DMS53 treated with DMSO at 0.1 percent for 48 hours (cell line): Measurements from ENCODE around the gene ZNF367.
"Not testable (repeated sequence)": the region's sequence is repeated elsewhere in the genome, so short reads cannot be mapped to it uniquely, and the experiment has no call there.

ENCODE experiments used
- DNase-seq: peaks from one replicate; lab custom pipeline; 2025; ENCODE audit not compliant: unreplicated experiment; lab: John Stamatoyannopoulos, UW

The ZNF367 gene

DNA sequence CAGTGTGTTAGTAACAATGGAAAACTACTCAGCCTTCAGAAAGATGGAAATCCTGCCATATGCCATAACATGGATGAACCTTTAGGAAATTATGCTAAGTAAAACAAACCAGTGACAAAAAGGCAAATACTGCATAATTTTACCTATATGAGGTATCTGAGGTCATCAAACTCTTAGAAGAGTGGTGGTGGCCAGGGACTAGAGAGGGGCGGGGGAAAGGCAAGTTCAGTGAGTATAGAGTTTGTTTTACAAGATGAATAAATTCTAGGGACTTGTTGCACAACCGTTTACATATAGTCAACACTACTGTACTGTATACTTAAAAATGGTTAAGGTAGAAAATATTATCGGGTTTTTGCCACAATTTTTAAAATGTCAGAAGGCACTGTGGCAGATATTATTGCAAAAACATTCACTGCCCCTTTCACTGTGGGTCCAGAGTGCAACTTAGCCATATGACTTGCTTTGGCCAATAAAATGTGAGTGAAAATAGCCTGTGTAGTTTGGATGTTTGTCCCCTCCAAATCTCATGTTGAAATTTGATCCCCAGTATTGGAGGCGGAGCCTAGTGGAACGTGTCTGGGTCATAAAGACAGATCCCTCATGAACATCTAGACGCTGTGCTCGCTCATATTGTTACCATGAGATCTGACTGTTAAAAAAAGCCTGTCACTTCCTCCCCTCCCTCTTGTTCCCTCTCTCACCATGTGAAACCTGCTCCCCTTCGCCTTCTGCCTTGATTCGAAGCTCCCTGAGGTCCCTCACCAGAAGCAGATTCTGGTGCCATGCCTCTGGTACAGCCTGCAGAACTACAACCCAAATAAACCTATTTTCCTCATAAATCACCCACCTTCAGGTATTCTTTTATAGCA is 9.5 kb downstream of the ZNF367 start:
- DNase-seq = no peak

DNA sequence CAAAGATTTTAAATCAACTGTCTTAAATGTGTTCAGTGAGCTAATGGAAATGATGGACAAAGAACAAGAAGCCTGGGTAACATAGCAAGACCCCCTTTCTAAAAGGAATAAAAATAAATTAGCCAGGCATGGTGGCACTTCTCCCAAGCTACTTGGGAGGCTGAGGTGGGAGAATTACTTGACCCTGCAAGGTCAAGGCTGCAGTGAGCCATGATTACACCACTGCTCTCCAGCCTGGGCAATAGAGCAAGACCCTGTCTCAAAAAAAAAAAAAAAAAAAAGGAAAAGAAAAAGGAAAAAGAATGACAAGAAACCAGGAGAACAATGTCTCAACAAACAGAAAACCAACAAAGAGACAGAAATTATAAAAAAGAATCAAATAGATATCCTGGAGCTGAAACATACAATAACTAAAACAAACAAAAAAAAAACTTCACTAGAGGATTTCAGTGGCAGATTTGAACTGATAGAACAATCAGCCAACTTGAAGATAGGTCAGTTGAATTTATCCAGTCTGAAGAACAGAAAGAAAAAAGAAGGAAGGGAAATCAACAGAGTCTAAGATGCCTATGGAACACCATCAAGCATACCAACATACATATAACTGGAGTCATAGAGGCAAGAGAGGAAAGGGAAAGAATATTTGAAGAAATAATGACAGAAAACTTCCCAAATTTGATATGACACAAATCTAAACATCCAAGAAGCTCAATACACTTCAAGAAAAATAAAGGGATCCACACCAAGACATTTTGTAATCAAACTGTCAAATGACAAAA is 17.8 kb downstream of the ZNF367 start:
- no peak for DNase-seq

DNA sequence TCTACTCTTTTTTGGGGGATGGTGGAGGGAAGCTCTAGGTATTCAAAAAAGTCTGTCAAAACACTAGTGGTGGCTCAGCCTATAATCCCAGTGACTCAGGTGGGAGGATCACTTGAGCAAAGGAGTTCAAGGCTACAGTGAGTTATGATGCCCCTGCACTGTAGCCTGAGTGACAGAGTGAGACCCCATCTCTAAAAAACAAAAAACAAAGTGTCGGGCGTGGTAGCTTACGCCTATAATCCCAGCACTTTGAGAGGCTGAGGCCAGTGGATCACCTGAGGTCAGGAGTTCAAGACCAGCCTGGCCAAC is 18.9 kb downstream of the ZNF367 start:
- no peak for DNase-seq

DNA sequence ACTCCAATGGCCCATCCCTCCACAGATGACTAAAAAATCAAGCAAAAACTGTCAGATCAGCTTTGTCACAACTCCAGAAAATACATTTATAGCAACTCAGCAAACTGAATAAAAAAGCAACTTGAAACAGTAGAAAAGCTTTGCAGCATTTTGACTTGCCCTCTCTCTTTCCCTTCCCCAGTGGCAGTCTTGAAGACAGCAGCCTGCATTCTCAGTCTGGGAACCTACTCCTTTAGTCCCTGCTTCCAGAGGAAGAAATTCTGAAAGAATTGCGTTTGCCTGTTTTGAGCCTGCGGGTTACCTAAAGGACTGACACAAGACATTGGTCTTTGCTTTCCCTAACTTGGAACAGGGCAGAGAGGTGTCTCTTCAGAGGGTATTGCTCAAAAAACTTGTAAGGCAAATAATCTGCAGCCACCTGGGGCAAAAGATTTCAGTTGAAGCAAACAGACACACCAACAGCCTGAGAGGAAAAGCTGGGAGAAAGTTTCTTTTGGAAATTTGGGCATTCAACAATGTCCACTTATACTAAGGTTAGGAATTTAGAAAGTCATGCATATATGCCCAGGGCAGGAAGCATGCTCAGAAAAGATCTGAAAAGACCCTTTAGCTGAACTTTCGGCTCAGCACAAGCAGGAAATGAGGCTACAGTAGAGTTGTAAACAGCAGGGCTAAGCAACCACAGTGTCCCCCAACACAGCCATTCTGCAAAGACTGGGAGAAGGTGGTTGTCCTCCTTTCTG is 19.4 kb downstream of the ZNF367 start:
- no peak for DNase-seq

DNA sequence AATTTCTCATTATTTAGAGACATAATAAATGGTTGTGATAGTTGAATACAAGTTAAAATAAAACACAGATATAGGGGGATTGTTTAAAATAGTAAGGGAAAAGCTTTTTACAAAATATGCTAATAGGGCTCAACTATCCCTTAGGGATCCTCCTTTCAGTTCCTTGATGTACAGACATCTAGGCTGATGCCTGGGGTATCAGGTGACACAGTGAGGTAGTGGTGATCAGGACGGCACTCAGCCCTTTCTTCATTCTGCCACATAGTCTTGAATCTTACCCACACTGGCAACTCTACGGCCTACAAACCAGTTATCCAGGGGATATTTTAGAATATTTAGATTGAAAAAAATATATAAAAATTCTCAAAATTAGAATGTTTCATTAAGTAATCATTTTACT is 22.2 kb downstream of the ZNF367 start:
- DNase-seq = no peak

DNA sequence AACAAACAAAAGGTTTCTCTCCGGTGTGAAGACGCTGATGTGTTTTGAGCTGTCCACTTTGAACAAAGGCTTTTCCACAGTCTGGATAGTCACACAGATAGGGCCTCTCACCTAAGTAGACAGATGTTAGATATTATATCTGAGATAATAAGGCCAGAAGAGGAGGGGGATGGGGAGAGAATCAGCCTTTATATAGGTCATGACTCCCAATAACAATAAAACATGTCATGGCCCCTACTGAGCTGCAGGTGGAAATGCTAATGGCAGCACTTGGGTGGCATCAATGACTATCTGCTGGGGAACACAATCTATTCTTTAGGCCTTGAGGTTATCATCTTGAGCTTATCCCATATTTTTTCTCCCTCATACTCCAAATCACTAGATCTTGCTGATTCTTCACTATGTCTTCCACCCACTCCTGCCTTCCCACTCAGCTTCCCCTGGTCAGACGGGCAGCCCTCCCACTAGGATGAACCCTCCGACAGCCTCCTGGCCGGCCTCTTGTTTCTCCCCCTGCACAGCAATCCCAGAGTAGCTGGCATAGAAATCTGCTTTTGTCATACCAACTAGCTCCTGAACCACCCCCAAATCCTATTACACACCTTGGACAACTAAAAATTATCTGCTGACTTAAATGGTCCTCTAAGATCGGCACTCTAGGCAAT is 23.2 kb downstream of the ZNF367 start:
- DNase-seq = no peak

DNA sequence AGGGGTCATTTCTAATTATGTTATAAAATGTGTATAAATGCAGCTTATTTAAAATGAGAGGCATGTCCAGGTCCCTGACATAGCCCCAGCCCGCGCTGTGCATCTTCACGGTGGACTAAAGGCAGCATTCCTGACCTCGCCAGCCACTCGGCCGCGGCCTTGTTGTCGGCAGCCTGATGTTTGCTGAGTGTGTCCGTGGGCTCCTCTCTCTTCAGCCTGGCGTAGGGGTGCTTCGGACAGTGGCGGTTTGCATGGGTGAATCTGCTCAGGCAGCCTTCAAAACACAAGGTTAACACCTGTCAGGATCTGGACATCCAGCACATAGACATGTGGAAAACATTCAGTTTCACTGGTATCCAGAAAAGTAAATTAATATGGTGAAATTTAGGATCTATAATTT is 25.9 kb downstream of the ZNF367 start:
- no peak for DNase-seq

DNA sequence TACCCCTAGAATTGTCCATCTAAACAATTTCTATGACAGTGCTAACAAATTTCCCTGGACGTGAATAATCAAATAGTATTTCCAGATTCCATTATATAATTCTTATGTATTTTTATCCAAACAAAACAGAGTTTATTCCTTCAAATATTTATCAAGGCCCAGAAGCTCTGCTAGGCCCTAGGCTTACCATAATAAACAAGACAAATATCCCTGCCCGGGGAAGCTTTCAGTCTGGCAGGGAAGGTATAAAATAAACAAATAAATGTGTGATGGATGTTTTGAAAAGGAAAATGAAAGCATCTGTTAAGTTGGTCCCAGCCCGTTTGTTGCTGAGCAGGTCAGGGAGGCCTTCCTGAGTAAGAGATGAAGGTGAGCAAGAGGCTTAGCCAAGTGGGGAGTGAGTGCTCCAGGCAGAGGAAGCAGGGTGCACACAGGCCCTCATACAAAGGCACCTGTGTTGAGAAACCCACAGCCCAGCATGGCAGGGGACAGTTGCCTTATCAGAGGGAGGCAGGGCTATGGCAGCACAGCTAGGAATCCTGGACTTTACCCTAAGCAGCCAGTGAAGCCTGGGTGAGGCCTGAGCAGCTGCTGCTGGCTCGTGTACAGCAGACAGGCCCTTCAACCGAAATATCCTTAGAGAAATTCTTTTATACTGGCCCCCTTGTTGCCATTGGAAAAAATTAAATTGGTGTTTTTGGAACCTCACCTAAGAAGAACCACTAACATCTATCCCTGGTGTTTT is 27.0 kb downstream of the ZNF367 start:
- DNase-seq = no peak

DNA sequence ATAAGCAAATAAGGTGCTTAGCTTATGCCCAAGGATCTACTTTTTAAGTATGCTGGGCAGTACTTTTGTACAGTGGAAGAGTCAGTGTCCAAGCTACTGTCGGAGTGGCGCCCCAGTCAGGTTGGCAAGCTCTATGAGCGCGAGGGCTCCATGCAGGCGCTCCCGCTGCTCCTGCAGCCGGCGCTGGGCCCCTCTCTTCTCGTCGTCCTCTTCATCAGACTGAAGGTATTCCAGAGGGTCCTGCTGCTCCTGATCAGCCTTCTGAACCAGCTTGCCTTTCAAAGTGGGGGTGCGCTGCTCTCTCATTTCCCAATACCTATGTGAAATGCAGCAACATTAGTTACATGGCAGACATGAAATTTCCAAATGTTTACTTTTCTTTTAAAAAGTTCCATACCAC is 30.0 kb downstream of the ZNF367 start:
- no peak for DNase-seq

DNA sequence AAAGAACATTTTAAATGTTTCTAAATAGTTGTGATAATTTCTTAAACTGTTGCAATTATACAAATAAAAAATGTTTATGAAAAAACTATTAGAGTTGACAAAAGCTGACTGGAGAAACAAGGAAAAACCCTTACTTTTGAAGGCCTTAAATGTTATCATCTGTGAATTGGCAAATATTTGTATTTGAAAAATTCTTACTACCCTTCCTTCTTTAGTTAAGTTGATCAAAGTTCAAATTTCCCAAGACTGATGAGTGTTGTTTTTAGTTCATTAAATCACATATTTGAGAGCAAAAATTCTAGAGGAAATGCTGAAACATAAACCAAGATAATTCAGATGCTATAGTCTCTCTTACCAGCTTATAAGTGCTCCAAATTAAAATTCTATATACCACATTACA is 32.0 kb downstream of the ZNF367 start:
- no peak for DNase-seq

DNA sequence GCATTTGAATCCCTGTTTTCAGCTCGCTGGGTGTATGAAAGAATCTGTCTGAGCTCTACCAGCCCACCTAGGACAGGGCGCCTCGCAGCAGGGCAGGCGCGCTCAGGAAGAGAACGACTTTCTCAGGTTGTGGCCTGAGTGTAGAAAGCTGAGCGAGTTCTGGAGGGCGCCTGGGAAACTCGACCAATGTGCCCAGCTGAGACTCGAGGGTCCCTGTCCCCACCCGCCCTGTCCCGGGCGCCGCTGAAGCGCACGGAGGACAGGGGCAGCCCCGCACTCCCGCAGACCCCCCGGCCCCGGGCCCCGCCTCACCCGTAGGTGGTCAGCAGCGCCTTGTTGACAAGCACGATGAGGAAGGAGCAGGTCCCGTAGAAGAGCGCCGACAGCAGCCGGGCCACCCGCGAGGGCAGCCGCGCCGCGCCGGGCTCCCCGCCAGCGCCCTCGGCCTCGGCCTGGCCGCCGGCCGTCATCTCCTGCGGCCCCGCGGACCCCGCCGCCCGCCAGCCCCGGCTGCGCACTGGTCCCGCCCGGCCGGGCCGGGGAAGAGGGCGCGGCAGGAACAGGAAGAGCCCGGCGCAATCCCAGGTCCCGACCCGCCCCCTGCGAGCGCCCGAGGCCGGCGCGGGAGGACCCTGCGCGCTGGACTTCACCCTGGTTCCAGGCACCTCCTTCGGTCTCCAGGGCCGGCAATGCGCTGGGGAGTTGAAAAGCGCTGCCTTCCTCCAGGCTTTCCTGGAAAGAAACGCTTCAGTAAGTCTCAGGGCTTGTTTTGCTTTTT is 34.8 kb downstream of the ZNF367 start, which contains the start of gene SLC35D2:
Gene SLC35D2 (minus strand): TSS at position 547 of the 778 bp plus-strand sequence. CDS start 77 bp downstream, at position 470.
- no peak for DNase-seq

DNA sequence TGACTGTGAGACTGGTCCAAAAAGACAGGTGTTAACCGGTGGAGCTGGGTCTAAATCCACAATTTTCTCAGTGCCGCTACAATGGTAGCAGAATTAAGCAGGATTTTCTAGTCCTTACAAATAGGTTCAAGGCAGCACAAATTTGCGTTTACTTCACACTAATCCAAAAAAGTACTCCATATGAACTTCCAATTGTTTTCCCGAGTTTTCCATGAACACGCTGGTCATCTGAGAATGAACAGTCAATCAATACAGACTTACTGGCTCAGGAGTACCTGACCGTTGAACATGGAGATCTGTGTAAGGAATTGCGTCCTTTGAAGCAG is 35.4 kb downstream of the ZNF367 start:
- no peak for DNase-seq

DNA sequence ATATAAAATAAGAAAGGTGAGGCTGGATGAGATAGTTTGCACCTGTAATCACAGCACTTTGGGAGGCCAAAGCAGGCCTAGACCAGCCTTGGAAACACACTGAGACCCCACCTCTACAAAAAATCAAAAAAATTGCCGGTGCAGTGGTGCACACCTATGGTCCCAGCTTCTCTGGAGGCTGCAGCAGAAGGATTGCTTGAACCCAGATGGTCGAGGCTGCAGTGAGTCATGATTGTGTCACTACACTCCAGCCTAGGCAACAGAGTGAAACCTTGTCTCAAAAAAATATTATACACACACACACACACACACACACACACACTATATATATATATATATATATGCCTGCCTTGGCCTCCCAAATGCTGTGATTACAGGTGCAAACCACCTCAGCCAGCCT is 36.0 kb downstream of the ZNF367 start:
- no peak for DNase-seq

DNA sequence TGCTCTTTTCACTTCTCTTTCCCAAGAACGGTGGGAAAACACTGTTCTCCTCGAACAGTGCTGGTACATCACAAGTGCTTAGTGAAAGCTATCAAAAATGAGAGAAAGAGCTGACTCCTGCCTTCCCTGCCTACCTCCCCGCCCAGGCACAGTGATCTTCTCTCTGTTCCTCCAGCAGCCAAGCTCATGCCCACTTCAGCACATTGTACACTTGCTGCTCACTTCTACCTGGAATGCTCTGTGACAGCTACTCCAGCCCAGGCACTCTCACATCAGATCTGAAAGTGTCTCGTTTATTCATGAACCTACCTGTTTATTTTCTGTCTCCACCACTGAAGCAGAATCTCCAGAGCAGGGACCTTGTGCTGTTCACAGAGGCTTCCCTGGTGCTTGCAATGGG is 36.5 kb downstream of the ZNF367 start:
- DNase-seq = no peak

DNA sequence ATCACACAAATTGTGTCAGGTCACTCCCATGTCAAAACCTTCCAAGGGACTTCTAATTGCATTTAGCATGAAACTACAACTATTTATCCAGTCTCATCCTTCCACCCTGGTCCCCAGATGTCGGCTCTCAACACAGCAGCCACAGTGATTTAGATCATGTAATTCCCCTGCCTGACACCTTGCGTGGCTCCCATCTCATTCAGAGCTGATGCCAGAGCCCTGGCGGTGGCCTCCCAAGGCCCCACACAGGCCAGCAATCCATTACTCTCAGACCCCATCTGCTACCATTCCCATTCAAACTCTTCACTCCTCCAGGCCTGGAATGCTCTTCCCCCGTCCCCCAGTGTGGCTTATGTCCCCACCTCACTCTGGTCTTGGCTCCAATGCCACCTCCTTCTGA is 37.0 kb downstream of the ZNF367 start:
- DNase-seq = no peak

DNA sequence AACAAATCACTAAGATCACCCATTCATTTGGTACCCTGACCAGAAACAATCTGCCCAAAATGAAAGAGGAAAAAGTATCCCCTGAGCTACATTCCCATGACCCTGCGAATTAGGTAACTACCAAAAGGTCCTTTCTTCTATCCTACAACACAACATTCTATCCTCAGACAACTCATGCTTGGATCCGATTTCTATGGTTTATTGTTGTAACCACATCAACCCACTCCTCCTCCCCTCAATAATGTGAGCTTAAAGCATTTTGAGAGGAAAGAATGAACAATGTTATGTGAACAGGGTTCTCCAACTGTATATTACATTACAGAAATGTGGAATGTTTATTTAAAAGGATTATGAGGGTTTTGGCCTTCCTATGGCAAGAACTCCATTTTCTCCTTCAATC is 38.7 kb downstream of the ZNF367 start:
- DNase-seq = no peak

DNA sequence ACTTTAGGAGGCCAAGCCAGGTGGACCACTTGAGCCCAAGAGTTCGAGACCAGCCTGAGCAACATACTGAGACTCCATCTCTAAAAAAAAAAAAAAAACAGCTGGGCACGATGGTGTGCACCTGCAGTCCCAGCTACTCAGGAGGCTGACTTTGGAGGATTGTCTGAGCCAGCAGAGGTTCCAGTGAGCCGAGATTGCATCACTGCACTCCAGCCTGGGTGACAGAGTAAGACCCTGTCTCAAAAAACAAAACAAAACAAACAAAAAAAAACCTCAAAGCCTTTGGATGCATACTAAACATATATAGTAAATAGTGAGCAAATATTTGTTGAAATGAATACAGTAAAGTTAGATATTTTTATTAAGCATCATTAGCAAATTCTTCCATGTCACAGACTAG is 40.0 kb downstream of the ZNF367 start:
- DNase-seq = no peak

DNA sequence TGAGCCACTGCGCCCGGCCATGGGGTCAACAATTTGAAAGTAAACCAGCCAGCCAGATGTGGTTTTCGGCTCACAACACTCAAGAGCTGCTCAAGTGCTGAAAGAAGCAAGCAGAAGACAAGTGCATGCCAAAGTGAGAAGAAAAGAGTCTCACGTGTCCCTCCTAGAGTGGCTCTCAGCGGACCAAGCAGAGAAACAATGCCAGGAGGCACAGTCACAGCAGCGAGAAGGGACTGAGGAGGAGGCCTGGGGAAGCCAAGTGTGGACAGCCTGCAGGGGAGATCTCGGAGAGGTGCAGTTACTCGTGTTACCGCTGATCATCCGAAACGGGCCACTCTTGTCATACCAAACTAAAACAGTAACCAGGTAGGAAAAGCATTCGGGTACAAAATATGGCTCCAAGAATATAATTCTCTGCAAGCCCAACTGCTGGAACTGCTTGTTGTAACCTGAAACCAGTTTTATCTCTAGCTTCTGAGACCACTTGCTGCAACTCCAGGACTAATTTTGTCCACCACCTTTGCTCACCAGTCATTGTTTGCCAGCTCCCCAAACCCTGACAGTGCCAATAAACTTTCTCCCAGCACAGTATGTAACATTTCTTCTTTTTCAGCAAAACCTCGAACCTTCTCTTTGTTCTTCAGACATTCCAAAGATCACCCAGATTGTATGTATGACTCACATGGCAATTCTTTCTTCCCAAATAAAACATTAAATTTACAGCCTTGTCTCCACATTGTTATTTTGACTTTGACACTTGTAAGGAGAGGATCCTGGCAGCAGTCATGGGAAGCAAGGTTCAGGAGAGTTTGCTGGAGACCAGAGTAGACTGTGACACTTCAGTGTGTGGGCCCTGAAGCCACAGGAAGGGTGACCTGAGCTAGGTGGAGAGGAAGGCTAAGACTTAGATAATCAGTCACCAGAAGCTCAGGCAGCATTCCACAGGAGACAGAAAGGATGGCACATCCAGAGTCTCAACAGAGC is 41.0 kb downstream of the ZNF367 start:
- DNase-seq = no peak

DNA sequence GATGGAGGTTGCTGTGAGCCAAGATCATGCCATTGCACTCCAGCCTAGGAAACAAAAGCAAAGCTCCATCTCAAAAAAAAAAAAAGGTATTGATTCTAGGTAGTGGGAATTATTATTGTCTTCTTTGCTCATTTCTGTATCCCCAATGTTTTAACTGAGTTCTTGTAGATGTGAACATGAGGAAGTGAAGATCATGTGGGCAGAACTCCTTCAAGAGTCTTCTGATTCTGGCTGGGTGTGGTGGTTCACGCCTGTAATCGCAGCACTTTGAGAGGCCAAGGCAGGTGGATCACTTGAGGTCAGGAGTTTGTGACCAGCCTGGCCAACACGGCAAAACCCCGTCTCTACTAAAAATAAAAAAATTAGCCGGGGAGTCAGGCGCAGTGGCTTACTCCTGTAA is 42.7 kb downstream of the ZNF367 start:
- not testable (repeated sequence) for DNase-seq
